Cerebellar cortex (tissue), 1 donor: ENCODE results near the gene IL17B.
A peak's percentile ranks its signal among the peaks of the same experiment; 100 is the strongest.

Experiments
- DNase-seq: peaks from one replicate; pipeline ENCODE4 v3.0.0-alpha.2; 2015; ENCODE audit warnings: low spot score

IL17B gene

DNA sequence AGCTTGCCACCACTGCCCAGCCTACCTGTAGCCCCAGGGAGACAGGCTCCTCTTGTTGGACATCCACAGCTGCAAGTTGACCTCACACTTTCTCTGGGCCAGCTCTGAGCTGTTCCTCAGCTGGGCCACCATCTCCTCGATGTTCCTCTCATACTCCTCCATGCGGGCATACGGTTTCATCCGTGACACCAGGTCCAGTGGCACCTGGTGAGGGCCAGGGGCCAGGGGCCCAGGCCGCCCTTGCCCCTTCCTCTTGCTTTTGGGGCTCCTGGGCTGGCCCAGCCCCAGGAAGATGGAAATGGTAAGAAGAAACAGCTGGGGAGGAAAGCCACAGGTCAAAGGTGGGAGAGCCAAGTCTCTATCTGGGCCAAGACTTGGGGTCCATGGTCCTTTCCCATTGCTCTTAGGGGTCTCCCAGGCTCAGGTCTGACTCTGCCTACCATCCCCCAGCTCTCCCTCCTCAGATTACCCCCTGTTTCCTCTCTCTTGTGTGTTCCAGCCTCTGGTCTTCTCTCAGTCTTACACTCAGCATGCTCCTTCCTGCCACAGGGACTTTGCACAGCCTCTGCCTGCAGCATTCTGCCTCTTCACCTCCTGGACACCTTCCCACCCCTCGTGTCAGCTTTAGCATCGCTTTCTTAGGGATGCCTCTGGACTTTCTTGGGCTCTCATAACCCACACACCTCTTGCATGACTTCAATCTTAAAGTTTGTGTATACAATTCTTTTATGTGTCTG, 2.2 kb downstream of the IL17B start:
- no peak for DNase-seq

DNA sequence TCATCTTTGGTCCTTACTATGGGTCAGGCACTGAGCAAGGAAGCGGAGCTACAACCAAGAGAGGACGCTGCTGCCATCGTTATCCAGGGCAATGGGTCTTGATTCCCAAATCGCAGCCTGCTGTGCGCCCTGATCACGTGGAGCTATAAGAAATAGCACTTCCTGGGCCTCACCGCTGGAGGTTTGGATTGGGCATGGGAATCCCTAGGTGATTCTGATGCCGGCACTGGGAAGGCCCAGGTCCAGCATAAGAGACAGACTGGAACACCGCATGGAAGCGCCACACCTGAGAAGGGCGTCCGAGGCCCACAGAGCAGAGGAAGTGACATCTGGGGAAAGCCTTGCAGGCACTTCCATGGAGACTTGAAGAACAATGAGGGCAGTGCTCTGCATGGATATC, 3.0 kb downstream of the IL17B start:
- DNase-seq, result no peak

DNA sequence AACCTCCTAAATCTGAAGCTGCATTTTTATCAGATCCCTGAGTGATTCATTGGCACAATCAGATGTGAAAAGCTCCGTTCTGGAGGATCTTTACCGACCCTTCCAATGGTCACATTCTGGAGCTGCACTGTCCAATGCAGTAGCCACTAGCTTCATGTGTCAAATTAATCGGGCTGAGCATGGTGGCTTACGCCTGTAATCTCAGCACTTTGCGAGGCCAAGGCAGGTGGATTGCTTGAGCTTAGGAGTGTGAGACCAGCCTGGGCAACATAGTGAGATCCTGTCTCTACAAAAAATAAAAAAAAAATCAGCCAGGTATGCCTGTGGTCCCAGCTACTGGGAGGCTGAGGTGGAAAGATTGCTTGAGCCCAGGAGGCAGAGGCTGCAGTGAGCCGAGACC, 3.7 kb downstream of the IL17B start:
- DNase-seq, result no peak

DNA sequence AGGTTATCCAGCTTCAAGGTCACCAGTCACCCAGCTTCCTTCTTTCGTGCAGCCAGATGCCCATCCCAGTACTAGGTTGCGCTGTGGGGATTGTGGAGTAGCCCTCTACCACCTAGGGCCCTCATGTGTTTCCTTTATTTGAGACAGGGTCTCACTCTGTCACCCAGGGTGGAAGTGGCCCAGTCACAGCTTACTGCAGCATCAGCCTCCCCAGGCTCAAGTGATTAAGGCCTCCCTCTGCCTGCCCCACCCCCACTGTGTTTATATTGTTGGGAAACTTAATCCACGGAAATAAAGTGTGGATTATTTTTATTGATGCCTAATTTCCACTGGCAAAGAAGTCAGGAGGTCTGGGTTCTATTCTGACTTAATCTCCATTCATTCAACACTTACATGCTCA, 4.3 kb downstream of the IL17B start:
- DNase-seq, result no peak

DNA sequence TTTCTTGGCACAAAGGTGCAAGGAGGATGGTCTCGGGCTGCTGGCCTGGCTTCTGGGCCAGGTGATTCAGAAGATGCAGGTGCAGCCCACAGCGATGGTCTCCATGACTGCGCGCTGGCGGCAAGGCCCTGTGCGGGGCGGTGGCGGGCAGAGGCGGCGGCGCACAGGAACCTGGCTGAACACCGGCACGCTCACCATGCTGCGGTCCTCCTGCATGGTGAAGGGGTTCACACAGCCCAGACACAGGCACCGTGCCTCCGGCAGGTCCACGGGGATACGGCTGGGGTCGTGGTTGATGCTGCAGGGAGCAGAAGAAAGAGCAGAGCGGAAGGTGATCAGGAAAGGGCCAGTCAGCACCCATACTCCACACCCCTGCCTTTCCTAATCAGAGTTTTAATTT, 4.8 kb downstream of the IL17B start:
- no peak for DNase-seq

DNA sequence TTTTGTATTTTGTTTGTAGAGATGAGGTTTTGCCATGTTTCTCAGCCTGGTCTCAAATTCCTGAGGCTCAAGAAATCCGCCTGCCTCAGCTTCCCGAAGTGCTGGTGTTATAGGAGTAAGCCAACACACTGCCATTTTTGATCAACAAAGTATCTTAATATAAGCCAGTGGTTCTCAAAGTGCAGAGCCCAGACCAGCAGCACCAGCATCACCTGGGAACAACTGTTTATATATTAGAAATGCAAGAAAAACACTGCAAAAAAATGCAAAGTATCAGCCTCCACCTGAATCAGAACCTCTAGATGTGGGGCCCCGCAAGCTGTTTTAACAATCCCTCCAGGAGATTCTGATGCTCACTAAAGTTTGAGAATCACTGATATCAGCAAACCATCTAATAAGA, 6.2 kb downstream of the IL17B start:
- DNase-seq, result no peak

DNA sequence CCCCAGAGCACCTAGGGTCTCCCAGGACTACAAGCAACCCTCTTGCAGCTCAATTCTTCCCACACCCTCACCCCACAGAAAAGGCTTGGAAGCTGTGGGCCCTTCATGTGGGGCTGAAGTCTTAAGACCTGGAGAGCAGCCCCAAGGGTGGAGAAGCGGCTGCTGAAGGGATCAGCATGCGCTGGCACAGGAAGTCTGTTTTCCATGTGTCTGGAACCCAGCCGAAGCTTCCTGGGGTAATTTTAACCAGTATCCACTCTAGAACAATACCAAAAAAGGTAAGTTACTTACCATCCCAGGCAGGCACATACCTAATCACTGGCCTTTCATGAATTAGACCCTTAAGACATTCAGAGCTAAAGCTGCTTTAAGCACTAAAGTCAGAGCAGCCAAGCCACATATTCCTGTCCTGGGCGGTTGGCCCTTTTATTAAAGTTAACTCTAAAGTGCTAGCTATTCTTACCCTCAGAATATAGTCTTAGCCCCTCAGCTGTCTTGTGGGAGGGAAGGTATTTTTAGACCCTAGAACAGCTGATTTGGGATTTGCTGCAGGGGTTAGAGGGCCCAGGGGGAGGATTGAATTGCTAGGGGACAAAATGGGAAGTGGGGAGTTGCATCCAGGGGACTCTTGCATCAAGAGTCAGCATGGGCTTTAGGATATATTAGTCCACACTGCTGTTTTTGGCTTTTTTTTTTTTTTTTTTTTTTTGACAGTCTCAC, 6.9 kb downstream of the IL17B start:
- DNase-seq, result no peak

DNA sequence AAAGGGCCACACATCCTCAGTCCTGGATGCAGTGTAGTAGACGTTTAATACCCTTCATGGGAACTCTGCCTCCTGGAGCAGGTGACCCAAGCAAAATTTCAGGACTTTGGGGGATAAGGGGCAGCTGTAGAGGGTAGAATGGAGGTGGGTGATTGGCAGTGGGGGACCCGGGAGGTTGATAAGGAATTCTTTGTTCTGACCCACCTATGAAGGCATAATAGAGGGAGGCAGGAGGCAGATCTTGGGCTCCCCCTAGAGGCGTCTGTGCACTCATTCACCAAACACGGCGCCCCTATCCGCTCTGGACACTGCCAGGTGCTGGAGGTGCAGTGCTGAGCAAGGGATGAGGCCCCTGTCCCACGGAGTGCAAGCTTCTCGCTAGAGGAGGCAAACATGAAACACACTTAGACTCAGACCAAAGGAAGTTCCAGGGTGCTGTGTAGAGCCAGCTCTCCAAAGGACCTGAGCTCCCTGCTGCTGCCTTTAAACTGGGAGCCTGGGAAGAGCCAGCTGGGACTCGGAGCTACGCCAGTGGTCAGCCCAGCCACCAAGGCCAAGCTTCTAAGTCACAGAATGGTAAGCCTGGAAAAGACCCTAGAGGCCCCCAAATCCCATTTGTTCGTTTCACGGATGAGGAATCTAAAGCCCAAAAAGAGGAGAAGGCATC, 7.7 kb downstream of the IL17B start:
- DNase-seq, result peak; percentile 61

DNA sequence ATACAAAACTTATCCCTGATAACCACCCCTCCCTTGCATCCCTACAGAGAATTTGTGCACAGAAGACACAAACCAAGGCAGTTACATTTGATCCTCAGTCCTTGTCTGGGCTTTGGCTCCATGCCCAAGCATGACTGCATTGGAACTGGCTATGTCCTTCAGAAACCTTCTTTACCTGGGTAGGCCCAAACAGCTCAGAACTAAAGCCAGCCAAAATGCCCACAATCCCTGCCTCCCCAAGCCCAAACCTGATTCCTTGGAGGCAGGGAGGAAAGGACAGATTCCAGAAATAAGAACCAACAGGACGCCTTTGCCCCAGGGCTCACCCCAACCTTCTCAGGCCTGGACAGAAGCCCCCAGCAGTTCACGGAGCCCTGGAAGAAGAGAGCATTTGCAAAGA, 8.2 kb downstream of the IL17B start:
- no peak for DNase-seq

DNA sequence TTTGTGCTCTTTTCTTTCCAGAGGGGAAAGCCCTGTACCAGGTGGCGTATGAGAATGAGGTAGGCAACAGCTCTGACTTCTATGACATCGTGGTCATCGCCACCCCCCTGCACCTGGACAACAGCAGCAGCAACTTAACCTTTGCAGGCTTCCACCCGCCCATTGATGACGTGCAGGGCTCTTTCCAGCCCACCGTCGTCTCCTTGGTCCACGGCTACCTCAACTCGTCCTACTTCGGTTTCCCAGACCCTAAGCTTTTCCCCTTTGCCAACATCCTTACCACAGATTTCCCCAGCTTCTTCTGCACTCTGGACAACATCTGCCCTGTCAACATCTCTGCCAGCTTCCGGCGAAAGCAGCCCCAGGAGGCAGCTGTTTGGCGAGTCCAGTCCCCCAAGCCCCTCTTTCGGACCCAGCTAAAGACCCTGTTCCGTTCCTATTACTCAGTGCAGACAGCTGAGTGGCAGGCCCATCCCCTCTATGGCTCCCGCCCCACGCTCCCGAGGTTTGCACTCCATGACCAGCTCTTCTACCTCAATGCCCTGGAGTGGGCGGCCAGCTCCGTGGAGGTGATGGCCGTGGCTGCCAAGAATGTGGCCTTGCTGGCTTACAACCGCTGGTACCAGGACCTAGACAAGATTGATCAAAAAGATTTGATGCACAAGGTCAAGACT, 11.0 kb downstream of the IL17B start:
- DNase-seq, result no peak

DNA sequence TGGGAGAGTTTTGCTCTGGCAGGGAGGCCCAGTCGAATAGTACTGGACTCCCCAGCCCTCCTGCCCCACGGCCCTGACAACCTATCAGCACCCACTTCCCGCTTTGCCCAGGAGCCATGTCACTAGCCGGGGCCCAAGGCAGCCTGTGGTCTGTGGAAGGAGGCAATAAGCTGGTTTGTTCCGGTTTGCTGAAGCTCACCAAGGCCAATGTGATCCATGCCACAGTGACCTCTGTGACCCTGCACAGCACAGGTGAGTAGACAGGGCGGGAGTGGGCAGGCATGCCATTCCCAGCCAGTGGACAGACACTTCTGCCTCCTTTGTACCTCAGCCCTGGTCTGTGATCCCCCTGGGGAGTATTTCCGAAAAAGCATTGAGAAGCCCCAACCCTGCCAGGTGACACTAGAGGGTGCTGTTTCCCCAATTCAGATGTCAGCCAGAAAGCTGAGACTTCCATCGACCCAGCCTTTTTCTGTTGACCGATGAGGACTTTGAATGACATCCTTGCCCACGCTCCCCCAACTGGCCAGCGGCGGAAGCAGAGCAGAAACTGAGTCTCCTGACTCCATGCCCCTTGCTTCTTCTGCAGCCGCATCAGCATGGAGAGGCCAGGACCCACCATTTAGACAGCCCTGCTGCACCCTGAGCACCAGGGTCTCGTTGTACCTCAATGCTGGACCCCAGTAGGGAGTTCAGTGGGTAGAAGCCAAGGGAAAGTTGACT, 11.7 kb downstream of the IL17B start:
- peak; percentile 80 for DNase-seq

DNA sequence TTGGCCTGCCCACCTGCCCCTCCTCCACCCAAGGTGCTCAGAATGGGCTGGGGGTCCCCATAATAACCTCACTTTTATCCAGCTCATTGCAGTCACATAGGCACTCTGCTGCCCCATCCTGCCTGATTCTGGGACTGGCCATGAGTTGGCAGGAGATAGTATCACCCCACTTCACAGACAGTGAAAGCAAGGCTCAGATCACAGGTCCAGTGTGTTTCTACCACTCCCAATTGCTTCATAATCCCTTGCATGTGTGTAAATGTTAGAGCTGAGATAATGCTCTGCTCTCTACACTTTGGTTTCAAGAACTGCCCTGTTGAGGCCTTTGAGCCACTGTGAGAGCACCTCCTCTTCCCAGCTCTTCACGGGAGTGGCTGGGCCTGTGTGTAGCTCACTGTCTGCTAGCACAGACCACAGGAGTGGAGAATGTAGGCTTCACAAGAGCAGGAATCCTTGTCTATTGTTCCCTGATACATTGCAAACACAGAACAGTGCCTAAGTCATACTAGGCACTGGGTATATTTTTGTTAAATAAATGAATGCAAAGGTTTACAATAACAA, 12.8 kb downstream of the IL17B start:
- DNase-seq, result no peak

DNA sequence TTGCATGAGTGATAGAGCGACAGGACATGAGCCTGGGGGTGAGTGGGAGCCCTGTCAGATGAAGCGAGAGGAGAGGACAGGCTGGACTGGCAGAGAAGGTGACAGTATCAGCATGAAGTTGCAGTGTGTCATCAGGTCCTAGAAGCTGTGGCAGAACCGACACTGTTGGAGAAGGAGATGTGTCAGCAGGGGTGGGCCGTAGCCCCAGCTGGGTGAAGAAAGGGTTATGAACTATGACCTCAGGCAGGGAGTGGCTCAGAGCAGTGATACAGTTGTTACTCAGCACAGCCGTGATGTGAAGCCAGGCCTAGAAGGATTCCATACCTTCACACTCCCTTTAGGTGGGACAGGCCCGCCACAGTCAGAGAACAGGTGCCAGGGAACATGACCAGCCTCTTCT, 13.7 kb downstream of the IL17B start:
- DNase-seq, result no peak

DNA sequence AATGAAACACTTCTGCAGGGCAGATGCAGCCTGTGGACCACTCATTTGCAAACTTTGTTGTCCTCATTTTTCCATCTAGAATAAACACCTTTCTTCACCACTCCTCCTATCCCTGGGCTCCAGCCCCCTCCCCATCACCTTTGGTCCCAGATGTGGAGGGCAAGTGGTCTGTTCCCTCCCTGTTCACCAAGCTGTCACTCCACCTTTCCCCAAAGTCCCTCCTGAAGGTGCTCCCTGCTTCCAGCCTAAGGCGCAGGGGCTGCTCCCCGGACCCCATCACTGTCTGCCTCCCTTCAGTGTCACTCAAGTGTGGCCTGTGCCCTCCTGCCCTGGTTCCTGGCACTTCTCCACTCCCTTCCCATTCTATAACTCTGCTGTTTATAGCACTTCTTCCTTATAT, 14.4 kb downstream of the IL17B start:
- DNase-seq, result no peak

DNA sequence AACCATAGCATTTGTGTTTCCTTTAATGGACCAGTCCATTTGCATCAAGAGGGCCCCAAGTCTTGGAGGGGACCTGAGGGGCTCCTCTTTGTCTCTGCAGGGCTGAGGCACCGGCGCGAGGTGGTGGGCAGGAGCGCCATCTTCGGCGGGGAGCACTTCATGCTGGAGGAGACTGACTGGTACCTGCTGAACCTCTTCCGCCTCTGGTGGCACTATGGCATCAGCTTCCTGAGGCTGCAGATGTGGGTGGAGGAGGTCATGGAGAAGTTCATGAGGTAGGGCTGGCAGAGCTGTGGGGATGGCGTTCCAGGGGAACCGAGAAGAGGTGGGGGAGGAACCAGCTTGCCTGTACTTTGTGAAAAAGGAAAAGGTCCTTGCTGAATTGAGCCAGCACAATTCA, 15.2 kb downstream of the IL17B start:
- no peak for DNase-seq

DNA sequence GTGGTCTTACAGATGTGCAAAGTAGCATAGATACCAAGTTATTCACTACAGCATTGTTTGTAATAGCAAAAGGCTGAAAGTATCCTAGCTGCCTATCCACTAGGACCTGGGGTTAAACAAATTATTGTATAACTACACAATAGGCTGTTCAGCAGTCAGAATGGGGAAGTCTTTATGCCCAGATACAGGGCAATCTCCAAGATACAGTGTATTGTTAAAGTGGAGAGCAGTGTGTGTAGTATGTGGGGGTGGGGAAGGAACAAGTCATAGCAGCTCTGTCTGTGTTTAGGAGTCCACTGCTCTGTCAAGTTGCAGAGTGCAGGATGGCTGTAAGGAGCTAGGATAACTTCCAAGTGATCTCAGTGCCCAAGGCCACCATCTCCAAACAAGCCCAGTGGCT, 15.7 kb downstream of the IL17B start:
- no peak for DNase-seq

DNA sequence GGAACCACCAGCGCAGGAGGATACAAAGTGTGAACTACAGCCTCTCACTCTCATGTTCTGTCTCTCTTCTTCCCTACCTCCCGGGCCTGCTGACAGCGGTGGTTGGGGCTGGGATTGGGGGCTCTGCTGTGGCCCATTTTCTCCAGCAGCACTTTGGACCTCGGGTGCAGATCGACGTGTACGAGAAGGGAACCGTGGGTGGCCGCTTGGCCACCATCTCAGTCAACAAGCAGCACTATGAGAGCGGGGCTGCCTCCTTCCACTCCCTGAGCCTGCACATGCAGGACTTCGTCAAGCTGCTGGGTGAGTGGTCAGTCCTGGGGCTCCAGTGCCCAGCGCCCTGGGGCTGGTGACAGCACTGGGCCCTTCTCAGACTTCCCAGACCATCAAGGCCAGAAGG, 16.6 kb downstream of the IL17B start:
- DNase-seq, result no peak

DNA sequence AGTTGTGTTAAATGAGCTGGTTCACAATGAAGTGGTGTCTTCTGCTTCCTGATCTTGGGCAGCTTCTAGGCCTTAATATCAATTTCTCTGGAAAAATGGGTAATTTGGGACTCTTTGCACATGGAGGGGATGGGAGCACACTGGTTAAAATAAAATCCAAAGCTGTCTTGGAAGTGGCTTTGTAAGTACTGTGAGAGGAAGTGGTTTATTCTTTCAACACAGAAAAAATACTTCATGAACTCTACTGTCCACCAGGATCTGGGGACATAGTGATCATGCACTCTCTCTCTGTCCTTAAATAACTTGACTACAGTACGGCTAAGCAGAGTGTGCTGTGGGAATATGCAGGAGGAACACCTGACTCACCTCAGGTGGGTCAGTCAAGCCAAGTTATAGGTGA, 18.8 kb downstream of the IL17B start:
- DNase-seq, result no peak

DNA sequence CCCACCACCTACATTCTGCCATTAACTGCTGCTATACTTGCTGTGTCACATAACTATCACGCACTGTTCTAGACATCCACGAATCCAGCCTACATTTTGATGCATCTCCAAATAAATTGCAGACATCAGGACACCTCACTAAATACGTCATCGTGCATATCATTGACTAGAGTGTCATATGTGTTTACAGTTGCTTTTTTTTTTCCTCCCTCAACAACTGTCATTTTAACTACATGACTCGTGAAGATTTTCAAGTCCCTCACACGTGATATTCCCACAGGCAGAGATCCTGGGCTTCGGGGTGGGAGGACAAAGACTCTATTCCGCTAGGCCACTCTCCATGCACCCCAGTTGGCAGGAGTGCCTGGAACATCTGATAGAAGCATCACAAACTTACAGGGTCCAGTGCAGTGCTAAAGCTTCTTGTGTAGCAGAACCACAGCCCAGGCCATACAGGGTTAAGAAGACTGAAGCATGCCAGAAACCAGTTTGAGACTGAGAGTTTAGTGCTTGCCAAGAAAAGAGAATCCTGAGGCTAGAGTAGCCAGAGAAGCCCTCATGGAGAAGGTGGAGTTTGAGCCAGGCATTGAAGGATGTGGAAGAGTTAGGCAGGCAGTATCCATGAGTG, 20.1 kb downstream of the IL17B start:
- DNase-seq, result peak; percentile 38

DNA sequence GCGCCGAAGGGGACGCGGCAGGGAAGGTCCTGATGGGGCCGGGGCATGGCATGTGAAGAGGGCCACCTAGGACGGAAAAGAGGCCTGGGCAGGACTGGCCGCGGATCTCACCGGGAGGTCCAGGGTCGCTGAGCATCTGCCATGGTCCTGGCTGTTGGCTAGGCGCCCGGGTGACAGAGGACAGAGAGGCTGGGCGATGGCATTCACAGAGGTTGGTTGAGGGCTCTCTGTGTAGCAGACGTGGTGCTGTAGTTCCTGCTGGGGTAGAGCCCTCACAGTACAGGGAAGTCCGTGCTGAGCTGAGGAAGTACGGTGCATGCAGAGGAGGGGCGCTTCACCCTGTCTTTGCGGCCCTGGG, 20.8 kb downstream of the IL17B start:
- peak; percentile 66 for DNase-seq
